Measurements from ENCODE around the gene ALKBH3. TPM values are rescaled to one million over a fixed set of nuclear protein-coding genes. Genes with fewer than 3 reads are reported as not detected.

Gene ALKBH3
- total and polyA plus RNA-seq, 2 of the 13 experiments (the other 11 are each of a cell fraction or from before 2014, with no cell fraction given), result 17.8 to 36.1 TPM

DNA sequence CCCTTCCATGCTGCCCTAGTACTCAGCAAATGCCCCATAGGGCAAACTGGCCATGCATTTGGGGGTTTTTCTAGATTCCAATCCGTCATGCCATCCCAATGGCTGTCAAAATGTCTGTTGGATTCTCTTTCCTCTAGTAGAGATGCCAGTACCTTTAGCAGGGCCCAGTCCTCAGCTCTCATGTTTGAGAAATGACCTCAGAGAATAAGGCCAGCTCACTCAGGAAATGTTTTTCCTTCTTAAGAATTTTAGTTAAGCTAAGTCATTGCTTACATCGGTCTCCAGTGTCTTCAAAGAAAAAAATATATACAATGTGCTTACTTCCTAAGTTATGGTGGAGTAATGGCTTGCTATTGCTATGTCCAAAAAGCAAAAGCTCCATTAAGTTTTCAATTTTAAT is 14.1 kb upstream of the ALKBH3 start:
- intact Hi-C loops (cut with micrococcal nuclease; ENCODE audit: unreplicated experiment), result no loop called here
- Histone ChIP-seq H3K27ac (ENCODE audit: extremely low read length, insufficient read depth, low read length) (no peak overlapping the region), H3K4me3 (replicated peaks in 1 of 3; ENCODE audit: insufficient read depth in 1 of 3, low read depth in 2 of 3, low read length in 3 of 3) (no peak overlapping the region), H3K27me3 (ENCODE audit: control insufficient read depth in 1 of 2, insufficient read depth in 2 of 2, low read length in 2 of 2) (no peaks in the 10 kb centered on the region), H3K9ac (ENCODE audit: insufficient read depth, low read depth, low read length) (no peak overlapping the region), H2AFZ (ENCODE audit: low read length) (no peak overlapping the region), H3K9me3 (ENCODE audit: low read length) (no peaks in the 10 kb centered on the region), H3K79me2 (ENCODE audit: insufficient read depth, low read length) (no peaks in the 10 kb centered on the region), H4K20me1 (ENCODE audit: insufficient read depth, low read length) (no peaks in the 10 kb centered on the region), H3K4me1 (ENCODE audit: insufficient read depth, low read length) (no peaks in the 10 kb centered on the region), H3K36me3 (replicated peaks in 1 of 2; ENCODE audit: control insufficient read depth in 1 of 2, insufficient read depth in 2 of 2, low read length in 2 of 2) (no peaks in the 10 kb centered on the region), H3K4me2 (ENCODE audit: low read depth, low read length) (no peak overlapping the region)
- in situ Hi-C loops (cut with HindIII; ENCODE audit: extremely low pct_ligation_motif_present, low pct_unique_long_range_greater_than_20kb), result no loop called here
- WGBS (ENCODE audit: low lambda C conversion rate), result 52% methylated on average over 2 of the region's 2 CpGs
- TF ChIP-seq SMAD3 (CRISPR knock-in tag; IDR thresholded peaks at IDR 0.05) (no peak), ZNF264 (CRISPR knock-in tag; IDR thresholded peaks at IDR 0.05) (no peak)
- TF ChIP-seq, protein P1, sequence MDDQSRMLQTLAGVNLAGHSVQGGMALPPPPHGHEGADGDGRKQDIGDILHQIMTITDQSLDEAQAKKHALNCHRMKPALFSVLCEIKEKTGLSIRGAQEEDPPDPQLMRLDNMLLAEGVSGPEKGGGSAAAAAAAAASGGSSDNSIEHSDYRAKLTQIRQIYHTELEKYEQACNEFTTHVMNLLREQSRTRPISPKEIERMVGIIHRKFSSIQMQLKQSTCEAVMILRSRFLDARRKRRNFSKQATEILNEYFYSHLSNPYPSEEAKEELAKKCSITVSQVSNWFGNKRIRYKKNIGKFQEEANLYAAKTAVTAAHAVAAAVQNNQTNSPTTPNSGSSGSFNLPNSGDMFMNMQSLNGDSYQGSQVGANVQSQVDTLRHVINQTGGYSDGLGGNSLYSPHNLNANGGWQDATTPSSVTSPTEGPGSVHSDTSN (CRISPR knock-in tag; IDR thresholded peaks at IDR 0.05; ENCODE audit: borderline replicate concordance), result no peak
- TF ChIP-seq, protein P2, sequence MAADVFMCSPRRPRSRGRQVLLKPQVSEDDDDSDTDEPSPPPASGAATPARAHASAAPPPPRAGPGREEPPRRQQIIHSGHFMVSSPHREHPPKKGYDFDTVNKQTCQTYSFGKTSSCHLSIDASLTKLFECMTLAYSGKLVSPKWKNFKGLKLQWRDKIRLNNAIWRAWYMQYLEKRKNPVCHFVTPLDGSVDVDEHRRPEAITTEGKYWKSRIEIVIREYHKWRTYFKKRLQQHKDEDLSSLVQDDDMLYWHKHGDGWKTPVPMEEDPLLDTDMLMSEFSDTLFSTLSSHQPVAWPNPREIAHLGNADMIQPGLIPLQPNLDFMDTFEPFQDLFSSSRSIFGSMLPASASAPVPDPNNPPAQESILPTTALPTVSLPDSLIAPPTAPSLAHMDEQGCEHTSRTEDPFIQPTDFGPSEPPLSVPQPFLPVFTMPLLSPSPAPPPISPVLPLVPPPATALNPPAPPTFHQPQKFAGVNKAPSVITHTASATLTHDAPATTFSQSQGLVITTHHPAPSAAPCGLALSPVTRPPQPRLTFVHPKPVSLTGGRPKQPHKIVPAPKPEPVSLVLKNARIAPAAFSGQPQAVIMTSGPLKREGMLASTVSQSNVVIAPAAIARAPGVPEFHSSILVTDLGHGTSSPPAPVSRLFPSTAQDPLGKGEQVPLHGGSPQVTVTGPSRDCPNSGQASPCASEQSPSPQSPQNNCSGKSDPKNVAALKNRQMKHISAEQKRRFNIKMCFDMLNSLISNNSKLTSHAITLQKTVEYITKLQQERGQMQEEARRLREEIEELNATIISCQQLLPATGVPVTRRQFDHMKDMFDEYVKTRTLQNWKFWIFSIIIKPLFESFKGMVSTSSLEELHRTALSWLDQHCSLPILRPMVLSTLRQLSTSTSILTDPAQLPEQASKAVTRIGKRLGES (CRISPR knock-in tag; IDR thresholded peaks at IDR 0.05; ENCODE audit: borderline replicate concordance), result no peak
- FAIRE-seq (no peak), DNase-seq (ENCODE audit: low spot score) (no peak), ATAC-seq (no peak)
- CTCF ChIA-PET (ENCODE audit: low intra/inter-chr PET ratio, low total read pairs), result no interaction called here
- BruUV-seq (replicated peaks), result no TSS peak
- POLR2A ChIA-PET, result no interaction called here

DNA sequence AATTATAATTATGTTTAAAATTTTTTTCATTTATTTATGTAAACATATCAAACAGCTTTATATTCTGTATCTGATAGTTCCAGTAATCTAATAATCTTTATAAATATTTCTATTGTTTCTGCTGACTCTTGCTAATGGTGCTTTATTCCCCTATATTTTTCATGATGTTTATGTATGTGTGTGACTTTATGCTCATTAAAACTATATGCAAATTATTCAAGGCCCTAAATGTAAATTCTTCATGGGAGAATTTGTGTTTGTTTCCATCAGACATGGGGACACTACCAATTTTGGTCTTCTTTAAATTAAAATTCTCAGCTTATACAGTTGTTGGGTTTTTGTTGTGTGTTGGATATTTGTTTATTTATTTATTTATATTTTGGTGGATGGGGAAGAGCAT is 13.7 kb upstream of the ALKBH3 start:
- H3K36me3 ChIP-seq (replicated peaks in 1 of 2; ENCODE audit: control insufficient read depth in 1 of 2, insufficient read depth in 2 of 2, low read length in 2 of 2), result no peaks in the 10 kb centered on the region
- intact Hi-C loops (cut with micrococcal nuclease; ENCODE audit: unreplicated experiment) (no loop called here), in situ Hi-C loops (cut with HindIII; ENCODE audit: extremely low pct_ligation_motif_present, low pct_unique_long_range_greater_than_20kb) (no loop called here)
- ChIA-PET CTCF (ENCODE audit: low intra/inter-chr PET ratio, low total read pairs) (no interaction called here), POLR2A (no interaction called here)
- no peak overlapping the region for H3K4me2 ChIP-seq (ENCODE audit: low read depth, low read length)
- H3K27ac ChIP-seq (ENCODE audit: extremely low read length, insufficient read depth, low read length), result no peak overlapping the region
- no peak for DNase-seq (ENCODE audit: low spot score)
- H3K9ac ChIP-seq (ENCODE audit: insufficient read depth, low read depth, low read length), result no peak overlapping the region
- no peaks in the 10 kb centered on the region for H3K27me3 ChIP-seq (ENCODE audit: control insufficient read depth in 1 of 2, insufficient read depth in 2 of 2, low read length in 2 of 2)
- FAIRE-seq, result no peak
- H2AFZ ChIP-seq (ENCODE audit: low read length), result no peak overlapping the region
- no peaks in the 10 kb centered on the region for H3K79me2 ChIP-seq (ENCODE audit: insufficient read depth, low read length)
- ATAC-seq, result no peak
- H4K20me1 ChIP-seq (ENCODE audit: insufficient read depth, low read length), result no peaks in the 10 kb centered on the region
- no peak overlapping the region for H3K4me3 ChIP-seq (replicated peaks in 1 of 3; ENCODE audit: insufficient read depth in 1 of 3, low read depth in 2 of 3, low read length in 3 of 3)
- no peaks in the 10 kb centered on the region for H3K9me3 ChIP-seq (ENCODE audit: low read length)
- no TSS peak for BruUV-seq (replicated peaks)
- no peak for TF ChIP-seq HOXD1 (CRISPR knock-in tag; IDR thresholded peaks at IDR 0.05)
- TF ChIP-seq PRMT3 (CRISPR knock-in tag; IDR thresholded peaks at IDR 0.05; ENCODE audit: borderline replicate concordance, low read depth), result no peak
- TF ChIP-seq, protein P3, sequence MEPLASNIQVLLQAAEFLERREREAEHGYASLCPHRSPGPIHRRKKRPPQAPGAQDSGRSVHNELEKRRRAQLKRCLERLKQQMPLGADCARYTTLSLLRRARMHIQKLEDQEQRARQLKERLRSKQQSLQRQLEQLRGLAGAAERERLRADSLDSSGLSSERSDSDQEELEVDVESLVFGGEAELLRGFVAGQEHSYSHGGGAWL (CRISPR knock-in tag; IDR thresholded peaks at IDR 0.05), result no peak
- TF ChIP-seq ZNF251 (CRISPR knock-in tag; IDR thresholded peaks at IDR 0.05), result no peak
- TF ChIP-seq, protein P4, sequence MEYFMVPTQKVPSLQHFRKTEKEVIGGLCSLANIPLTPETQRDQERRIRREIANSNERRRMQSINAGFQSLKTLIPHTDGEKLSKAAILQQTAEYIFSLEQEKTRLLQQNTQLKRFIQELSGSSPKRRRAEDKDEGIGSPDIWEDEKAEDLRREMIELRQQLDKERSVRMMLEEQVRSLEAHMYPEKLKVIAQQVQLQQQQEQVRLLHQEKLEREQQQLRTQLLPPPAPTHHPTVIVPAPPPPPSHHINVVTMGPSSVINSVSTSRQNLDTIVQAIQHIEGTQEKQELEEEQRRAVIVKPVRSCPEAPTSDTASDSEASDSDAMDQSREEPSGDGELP (IDR thresholded peaks at IDR 0.05; ENCODE audit: borderline replicate concordance, low read depth), result no peak
- TF ChIP-seq SRSF4 (IDR thresholded peaks at IDR 0.05; ENCODE audit: low read depth, low read length, poor library complexity, severe bottlenecking), result no peak
- TF ChIP-seq AGO1 (IDR thresholded peaks at IDR 0.05; ENCODE audit: low read depth, low read length, poor library complexity, severe bottlenecking), result no peak
- TF ChIP-seq EHMT2 (IDR thresholded peaks at IDR 0.05; ENCODE audit: borderline replicate concordance, low read depth, low read length), result no peak
- TF ChIP-seq MTA3 (CRISPR knock-in tag; IDR thresholded peaks at IDR 0.05), result no peak
- TF ChIP-seq TCF7 (IDR thresholded peaks at IDR 0.05; ENCODE audit: low read depth), result no peak
- H3K4me1 ChIP-seq (ENCODE audit: insufficient read depth, low read length), result no peaks in the 10 kb centered on the region
